NCI-H1105 treated with DMSO at 0.1 percent for 48 hours (cell line): ENCODE results near the gene HDAC10.
"Not testable (repeated sequence)": the region's sequence is repeated elsewhere in the genome, so short reads cannot be mapped to it uniquely, and the experiment has no call there.

ENCODE experiments used
- DNase-seq: peaks from one replicate; lab custom pipeline; 2025; lab: John Stamatoyannopoulos, UW

HDAC10 gene

GRCh38 chr22:50217543-50218152 is 33.4 kb downstream of the HDAC10 start:
- no peak for DNase-seq

- DNase-seq = no peak
These were observed 34.2 kb downstream of the HDAC10 start for GRCh38 chr22:50216684-50217520.

- DNase-seq = no peak
These were observed 34.9 kb downstream of the HDAC10 start for GRCh38 chr22:50216055-50216683.

- DNase-seq = no peak
These were observed 35.6 kb downstream of the HDAC10 start for GRCh38 chr22:50215297-50216054.

- no peak for DNase-seq
These were observed 37.8 kb downstream of the HDAC10 start for GRCh38 chr22:50213263-50213662.

DNA sequence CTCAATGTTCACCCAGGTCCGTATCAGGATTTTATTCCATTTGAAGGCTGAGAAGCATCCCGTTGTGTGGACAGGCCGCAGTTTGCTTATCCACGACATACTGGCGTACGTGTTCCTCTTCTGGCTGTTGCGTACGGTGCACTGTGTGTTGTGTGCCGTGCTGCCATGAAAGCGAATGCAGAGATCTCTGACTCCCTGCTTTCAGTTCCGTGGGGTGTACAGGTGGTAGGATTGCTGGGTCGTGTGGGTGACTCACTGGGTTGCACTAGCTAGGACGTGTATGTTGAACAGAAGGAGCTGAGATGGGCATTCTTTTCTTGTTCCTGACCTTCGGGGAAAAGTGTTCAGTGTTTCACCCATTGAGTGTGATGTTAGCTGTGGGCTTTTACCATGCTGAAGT is 39.9 kb downstream of the HDAC10 start:
- no peak for DNase-seq

- no peak for DNase-seq
These were observed 40.5 kb downstream of the HDAC10 start for GRCh38 chr22:50210378-50211139.

GRCh38 chr22:50209893-50210292 is 41.2 kb downstream of the HDAC10 start:
- peak; percentile 17 for DNase-seq

GRCh38 chr22:50208939-50209892 is 41.8 kb downstream of the HDAC10 start:
- no peak for DNase-seq

DNA sequence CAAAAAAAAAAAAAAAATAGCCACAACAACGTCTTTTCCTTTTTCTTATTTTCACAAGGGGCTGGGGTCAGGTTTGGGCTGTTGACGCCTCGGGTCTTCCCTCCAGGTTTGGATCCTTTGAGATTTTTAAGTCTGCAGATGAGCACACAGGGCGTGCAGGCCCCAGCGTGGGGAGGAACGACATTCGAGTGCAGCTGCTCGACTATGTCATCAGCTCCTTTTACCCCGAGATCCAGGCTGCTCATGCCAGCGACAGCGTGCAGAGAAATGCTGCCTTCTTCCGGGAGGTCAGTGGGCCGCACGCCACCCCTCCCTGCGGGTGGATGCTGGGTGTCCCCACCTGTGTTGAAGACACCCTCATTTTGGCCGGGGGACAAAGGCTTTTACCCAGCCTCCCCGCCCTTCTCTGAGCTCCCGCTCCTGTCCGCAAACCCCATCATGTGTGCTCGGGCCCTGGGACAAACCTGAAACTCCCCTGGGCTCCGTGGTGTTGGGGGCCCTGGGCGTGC is 42.6 kb downstream of the HDAC10 start:
- DNase-seq = no peak

- DNase-seq = no peak
These were observed 43.5 kb downstream of the HDAC10 start for GRCh38 chr22:50207383-50208140.

DNA sequence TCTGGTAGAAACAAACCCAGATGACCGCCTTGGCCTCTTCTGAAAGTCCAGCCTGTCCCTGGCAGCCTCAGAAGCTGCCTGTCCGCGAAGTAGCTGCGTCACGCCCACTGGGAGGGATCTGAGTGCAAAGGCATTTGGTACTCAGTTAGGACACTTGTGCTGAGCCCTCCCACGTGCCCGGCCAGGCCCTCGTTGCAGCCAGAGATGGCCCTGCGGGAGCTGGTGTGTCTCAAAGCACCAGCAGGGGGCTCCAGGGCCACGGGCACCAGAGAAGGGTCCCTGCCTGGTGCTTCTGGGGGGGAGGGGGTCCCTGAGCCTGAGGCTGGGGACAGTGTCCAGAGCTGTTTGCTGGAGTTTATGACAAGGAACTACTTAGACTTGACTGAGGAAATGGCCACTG is 44.5 kb downstream of the HDAC10 start:
- no peak for DNase-seq

GRCh38 chr22:50205781-50206569 is 45.1 kb downstream of the HDAC10 start:
- DNase-seq = no peak

GRCh38 chr22:50204998-50205397 is 46.1 kb downstream of the HDAC10 start:
- not testable (repeated sequence) for DNase-seq

DNA sequence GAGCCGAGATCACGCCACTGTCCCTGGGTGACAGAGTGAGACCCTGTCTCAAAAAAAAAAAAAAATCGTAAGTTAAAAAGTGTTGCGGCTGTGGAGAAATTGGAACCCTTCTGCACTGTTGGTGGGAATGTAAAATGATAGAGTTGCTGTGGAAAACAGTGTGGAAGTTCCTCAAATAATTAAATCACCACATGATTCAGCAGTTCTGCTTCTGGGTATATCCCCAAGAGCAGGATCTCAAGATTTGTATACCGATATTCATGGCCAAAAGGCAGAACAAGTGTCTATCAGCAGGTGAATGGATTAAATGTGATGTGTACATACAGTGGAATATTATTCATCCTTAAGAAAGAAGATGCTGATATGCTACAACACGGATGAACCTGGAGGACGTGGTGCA is 46.5 kb downstream of the HDAC10 start:
- DNase-seq = no peak

DNA sequence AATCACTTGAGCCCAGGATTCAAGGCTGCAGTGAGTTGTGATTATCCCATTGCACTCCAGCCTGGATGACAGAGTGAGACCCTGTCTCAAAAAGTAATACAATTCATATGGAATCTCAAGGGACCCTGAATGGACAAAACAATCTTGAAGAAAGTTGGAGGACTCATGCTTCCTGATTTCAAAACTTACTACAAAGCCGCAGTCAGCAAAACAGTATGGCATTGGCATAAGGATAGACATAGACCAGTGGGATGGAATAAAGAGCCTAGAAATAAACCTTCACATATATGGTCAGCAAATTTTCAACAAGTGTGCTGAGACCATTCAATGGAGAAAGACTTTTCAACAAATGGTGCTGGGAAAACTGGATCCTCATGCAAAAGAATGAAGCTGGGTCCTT is 47.8 kb downstream of the HDAC10 start:
- no peak for DNase-seq

- DNase-seq = no peak
These were observed 48.9 kb downstream of the HDAC10 start for GRCh38 chr22:50202130-50202666.
